B cell (primary cell): ENCODE data around the gene GPR37. TPM values are rescaled to one million over a fixed set of nuclear protein-coding genes. Genes with fewer than 3 reads are reported as not detected.

Experiments used
- ATAC-seq: fragments of 200-7000 bp; cut with Tn5 transposase; one replicate; pipeline ENCODE4 v1.10.0; 2021; ENCODE audit warnings: low read depth, mild to moderate bottlenecking, moderate number of reproducible peaks, moderate library complexity
- CTCF ChIA-PET: fragments of 350-600 bp; sonication (Branson Sonifier 250); formaldehyde crosslinking; loops from one replicate; lab custom pipeline; 2021; ENCODE audit warnings: antibody characterized with exemption, inconsistent platforms; lab: Charles Lee
- POLR2A ChIA-PET: fragments of 350-600 bp; sonication (Branson Sonifier 250); formaldehyde crosslinking; loops from one replicate; lab custom pipeline; 2021; ENCODE audit warnings: antibody characterized with exemption; lab: Charles Lee
- DNase-seq: peaks from one replicate; pipeline ENCODE4 v3.0.0; 2013
- H2AFZ ChIP-seq: 2 replicates; pipeline ENCODE4 v1.6.1; 2012; ENCODE audit warnings: mild to moderate bottlenecking, low read depth, low read length; ENCODE audit not compliant: insufficient read depth, poor library complexity, severe bottlenecking
- H3K27ac ChIP-seq, 2 donors: 1 replicate in 1 of 2; 2 replicates in 1 of 2; pipeline ENCODE4 v1.5.1; 2012 to 2013; ENCODE audit warnings: low read length in 2 of 2, mild to moderate bottlenecking in 2 of 2, moderate library complexity in 1 of 2
- H3K27me3 ChIP-seq, 4 experiments: fragments of 200-600 bp in 1 of 4; sonication (generic) in 1 of 4; replicated peaks in 1 of 4; 1 replicate in 2 of 4; 2 replicates in 2 of 4; pipeline versions ENCODE4 v1.6.1 to v1.7.0; 2013 to 2016; ENCODE audit warnings: low read length in 3 of 4, mild to moderate bottlenecking in 2 of 4, mixed read lengths in 1 of 4, moderate library complexity in 1 of 4; ENCODE audit not compliant: insufficient read depth in 4 of 4, control insufficient read depth in 3 of 4; ENCODE audit errors: control extremely low read depth in 1 of 4
- H3K36me3 ChIP-seq, 2 experiments: replicated peaks in 1 of 2; 1 replicate in 1 of 2; 2 replicates in 1 of 2; pipeline versions ENCODE4 v1.6.1 to v1.7.1; 2013; ENCODE audit warnings: low read length in 1 of 2; ENCODE audit not compliant: insufficient read depth in 2 of 2, control insufficient read depth in 1 of 2; ENCODE audit errors: control extremely low read depth in 1 of 2, extremely low read depth in 1 of 2
- H3K4me1 ChIP-seq, 2 donors: fragments of 200-600 bp in 1 of 2; sonication (generic) in 1 of 2; 1 replicate in 1 of 2; 2 replicates in 1 of 2; pipeline versions ENCODE4 v1.5.1 to v1.6.1; 2013 to 2017; ENCODE audit warnings: low read length in 2 of 2; ENCODE audit not compliant: control insufficient read depth in 2 of 2, insufficient read depth in 2 of 2
- H3K4me2 ChIP-seq: replicated peaks from 2 replicates; pipeline ENCODE3; 2012; ENCODE audit warnings: mild to moderate bottlenecking, low read depth, low read length; ENCODE audit not compliant: poor library complexity, severe bottlenecking
- H3K4me3 ChIP-seq, 5 experiments: fragments of 200-600 bp in 1 of 5; sonication (generic) in 1 of 5; 1 replicate in 3 of 5; 2 replicates in 2 of 5; pipeline versions ENCODE4 v1.5.1 to v1.7.0; 2011 to 2016; ENCODE audit warnings: low read length in 4 of 5, mild to moderate bottlenecking in 4 of 5, low read depth in 2 of 5, control low read depth in 1 of 5, moderate library complexity in 1 of 5; ENCODE audit not compliant: insufficient read depth in 1 of 5; ENCODE audit errors: control extremely low read depth in 1 of 5, extremely low read depth in 1 of 5
- H3K79me2 ChIP-seq: fragments of 200-600 bp; sonication (generic); one replicate; pipeline ENCODE4 v1.6.0; 2016; ENCODE audit warnings: low read length; ENCODE audit not compliant: control insufficient read depth, insufficient read depth
- H3K9ac ChIP-seq: fragments of 200-600 bp; sonication (generic); 2 replicates; pipeline ENCODE4 v1.6.1; 2017; ENCODE audit warnings: mild to moderate bottlenecking, low read length, moderate library complexity
- H3K9me3 ChIP-seq, 3 donors: one replicate each; pipeline versions ENCODE4 v1.6.1 to v1.7.1; 2013; ENCODE audit warnings: low read length in 2 of 3; ENCODE audit not compliant: control insufficient read depth in 2 of 3, insufficient read depth in 1 of 3; ENCODE audit errors: control extremely low read depth in 1 of 3
- H4K20me1 ChIP-seq: 2 replicates; pipeline ENCODE4 v1.6.0; 2012; ENCODE audit warnings: mild to moderate bottlenecking, low read length; ENCODE audit not compliant: insufficient read depth, control insufficient read depth, poor library complexity, severe bottlenecking
- H3K27ac Mint-ChIP-seq: one replicate; pipeline ENCODE4 v1.8.0; 2021; ENCODE audit warnings: mixed read lengths
- H3K27me3 Mint-ChIP-seq: one replicate; pipeline ENCODE4 v1.8.0; 2021; ENCODE audit warnings: mixed read lengths
- H3K4me1 Mint-ChIP-seq: one replicate; pipeline ENCODE4 v1.8.0; 2021; ENCODE audit warnings: mixed read lengths
- H3K4me3 Mint-ChIP-seq: one replicate; pipeline ENCODE4 v1.8.0; 2021; ENCODE audit warnings: mixed read lengths
- H3K9me3 Mint-ChIP-seq: one replicate; pipeline ENCODE4 v1.8.0; 2022; ENCODE audit warnings: mixed read lengths; ENCODE audit not compliant: insufficient read depth
- EZH2 ChIP-seq: IDR thresholded peaks from 2 replicates; pipeline ENCODE4 v1.6.1; 2012; ENCODE audit warnings: borderline replicate concordance, low read depth, mild to moderate bottlenecking, moderate library complexity, low read length; ENCODE audit not compliant: insufficient read depth, poor library complexity, severe bottlenecking
- WGBS: methylation state at CpG from one replicate; pipeline ENCODE4 v1.1.5; 2013; ENCODE audit warnings: missing lambda C conversion rate; ENCODE audit not compliant: insufficient coverage; 5-methylcytosine and 5-hydroxymethylcytosine counted together
- intact Hi-C: fragments of 100-400 bp; cut with micrococcal nuclease; formaldehyde crosslinking; loops from one replicate; pipeline ENCODE4 v1.10.0; 2022
- polyA plus RNA-seq: library from polyadenylated mRNA; depleted of rRNA; stranded (reverse); fragments of >200 nt; gene quantifications from 2 replicates; pipeline ENCODE4 v1.2.3, GENCODE V29; 2012
- total RNA-seq, 2 donors: library from RNA; stranded (reverse); fragments of 120-200 nt in 1 of 2; gene quantifications; 1 replicate in 1 of 2; 2 replicates in 1 of 2; pipeline versions ENCODE4 v1.2.3 to v1.2.4, GENCODE V29; 2013 to 2022
- TF ChIP-seq, protein P1 (sequence below): fragments of 200-600 bp; IDR thresholded peaks from one replicate; pipeline ENCODE4 v1.8.0; 2022; ENCODE audit warnings: antibody characterized with exemption, mild to moderate bottlenecking

GPR37 gene
- total and polyA plus RNA-seq, 2 donors (not counting 1 experiment from before 2014, with no cell fraction given): not detected

DNA sequence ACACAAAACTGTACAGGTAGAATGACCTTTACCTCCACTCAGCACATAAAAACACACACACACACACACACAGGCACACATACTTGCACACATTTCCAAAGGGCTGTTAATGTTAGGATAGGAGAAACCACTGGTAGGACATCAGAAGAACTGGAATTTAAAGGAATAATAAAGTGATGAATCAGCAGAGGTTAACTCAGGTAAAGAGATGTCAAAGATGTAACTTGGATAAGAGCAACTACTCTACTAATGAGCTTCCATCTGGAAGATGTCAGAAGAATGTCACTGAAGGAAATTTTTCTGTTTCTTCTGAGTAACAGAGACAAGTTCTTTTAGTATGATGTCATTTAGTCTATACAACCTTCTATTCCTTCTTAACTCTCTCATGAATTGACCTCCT, 26.4 kb upstream of the GPR37 start:
- Histone ChIP-seq H4K20me1 (no peaks in the 10 kb centered on the region), H3K27ac (no peak overlapping the region), H3K4me3 (no peak overlapping the region), H2AFZ (no peak overlapping the region), H3K4me1 (no peaks in the 10 kb centered on the region), H3K4me2 (no peak overlapping the region), H3K9me3 (no peaks in the 10 kb centered on the region), H3K27me3 (no peaks in the 10 kb centered on the region), H3K36me3 (no peaks in the 10 kb centered on the region), H3K9ac (no peak overlapping the region), H3K79me2 (no peaks in the 10 kb centered on the region)
- Mint-ChIP-seq H3K4me1 (no peaks in the 10 kb centered on the region), H3K9me3 (peaks cover 2% of the 10 kb centered on the region), H3K27me3 (peaks cover 12% of the 10 kb centered on the region), H3K4me3 (no peak overlapping the region), H3K27ac (no peak overlapping the region)
- CTCF ChIA-PET: no interaction called here
- DNase-seq (no peak), ATAC-seq (no peak)
- intact Hi-C loops: no loop called here
- no peak for TF ChIP-seq EZH2
- TF ChIP-seq, protein P1, sequence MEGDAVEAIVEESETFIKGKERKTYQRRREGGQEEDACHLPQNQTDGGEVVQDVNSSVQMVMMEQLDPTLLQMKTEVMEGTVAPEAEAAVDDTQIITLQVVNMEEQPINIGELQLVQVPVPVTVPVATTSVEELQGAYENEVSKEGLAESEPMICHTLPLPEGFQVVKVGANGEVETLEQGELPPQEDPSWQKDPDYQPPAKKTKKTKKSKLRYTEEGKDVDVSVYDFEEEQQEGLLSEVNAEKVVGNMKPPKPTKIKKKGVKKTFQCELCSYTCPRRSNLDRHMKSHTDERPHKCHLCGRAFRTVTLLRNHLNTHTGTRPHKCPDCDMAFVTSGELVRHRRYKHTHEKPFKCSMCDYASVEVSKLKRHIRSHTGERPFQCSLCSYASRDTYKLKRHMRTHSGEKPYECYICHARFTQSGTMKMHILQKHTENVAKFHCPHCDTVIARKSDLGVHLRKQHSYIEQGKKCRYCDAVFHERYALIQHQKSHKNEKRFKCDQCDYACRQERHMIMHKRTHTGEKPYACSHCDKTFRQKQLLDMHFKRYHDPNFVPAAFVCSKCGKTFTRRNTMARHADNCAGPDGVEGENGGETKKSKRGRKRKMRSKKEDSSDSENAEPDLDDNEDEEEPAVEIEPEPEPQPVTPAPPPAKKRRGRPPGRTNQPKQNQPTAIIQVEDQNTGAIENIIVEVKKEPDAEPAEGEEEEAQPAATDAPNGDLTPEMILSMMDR: no peak
- POLR2A ChIA-PET: no interaction called here

DNA sequence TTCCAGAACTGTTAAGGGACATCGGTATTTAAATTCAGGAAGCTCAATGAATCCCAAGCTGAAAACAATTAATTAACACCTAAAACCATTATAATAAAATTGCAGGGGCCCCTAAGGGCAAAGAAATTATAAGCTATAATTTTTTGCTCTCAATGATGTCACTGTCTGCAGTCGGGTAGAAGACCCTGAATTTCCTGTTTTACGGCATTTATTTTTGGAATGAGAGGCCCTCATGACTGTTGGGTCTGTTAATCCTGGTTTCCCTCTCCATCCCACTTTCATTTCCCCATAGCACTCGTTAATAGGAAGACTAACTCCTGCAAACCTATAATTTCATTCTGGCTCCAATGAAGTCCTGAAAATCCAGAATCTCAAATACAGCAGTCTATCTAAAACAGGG, 25.8 kb upstream of the GPR37 start:
- Mint-ChIP-seq H3K9me3 (peaks cover 2% of the 10 kb centered on the region), H3K4me3 (no peak overlapping the region), H3K27ac (no peak overlapping the region), H3K27me3 (peaks cover 12% of the 10 kb centered on the region), H3K4me1 (no peaks in the 10 kb centered on the region)
- no peaks in the 10 kb centered on the region for H3K79me2 ChIP-seq
- no peaks in the 10 kb centered on the region for H3K27me3 ChIP-seq
- H4K20me1 ChIP-seq: no peaks in the 10 kb centered on the region
- ChIA-PET CTCF (no interaction called here), POLR2A (no interaction called here)
- H3K9me3 ChIP-seq: no peaks in the 10 kb centered on the region
- no peak overlapping the region for H3K9ac ChIP-seq
- no peak for ATAC-seq
- no peak overlapping the region for H3K27ac ChIP-seq
- H3K4me1 ChIP-seq: no peaks in the 10 kb centered on the region
- H3K4me3 ChIP-seq: no peak overlapping the region
- intact Hi-C loops: no loop called here
- no peak overlapping the region for H2AFZ ChIP-seq
- no peak overlapping the region for H3K4me2 ChIP-seq
- WGBS: 84% methylated on average over 3 of the region's 4 CpGs
- no peak for TF ChIP-seq EZH2
- TF ChIP-seq, protein P1: no peak
- H3K36me3 ChIP-seq: no peaks in the 10 kb centered on the region
- no peak for DNase-seq
